ENCODE data around the gene TST.
"Not testable (repeated sequence)": the region's sequence is repeated elsewhere in the genome, so short reads cannot be mapped to it uniquely, and the experiment has no call there.

Gene TST

GRCh38 chr22:37012262-37012904 lies 6.9 kb downstream of the TST start:
- DNase-seq = no peak

- DNase-seq = no peak
Measured at GRCh38 chr22:37011472-37011871, 7.8 kb downstream of the TST start.

- DNase-seq = no peak
Measured at GRCh38 chr22:37010976-37011375, 8.3 kb downstream of the TST start.

- no peak for DNase-seq
Measured at GRCh38 chr22:37010174-37010573, 9.1 kb downstream of the TST start.

GRCh38 chr22:37009490-37009889 lies 9.8 kb downstream of the TST start:
- DNase-seq = no peak

GRCh38 chr22:37008365-37008764 lies 10.9 kb downstream of the TST start:
- DNase-seq = no peak

- DNase-seq = no peak
Measured at GRCh38 chr22:37007651-37008050, 11.6 kb downstream of the TST start.

GRCh38 chr22:37002633-37003032 lies 16.6 kb downstream of the TST start:
- no peak for DNase-seq

GRCh38 chr22:37001826-37002225 lies 17.4 kb downstream of the TST start:
- no peak for DNase-seq

GRCh38 chr22:37000676-37001534 lies 18.3 kb downstream of the TST start:
- DNase-seq = no peak

GRCh38 chr22:36999463-36999862 lies 19.8 kb downstream of the TST start:
- DNase-seq = no peak

GRCh38 chr22:36998620-36999351 lies 20.5 kb downstream of the TST start:
- DNase-seq = no peak

- DNase-seq = no peak
Measured at GRCh38 chr22:36997746-36998145, 21.5 kb downstream of the TST start.

GRCh38 chr22:36991206-36991605 lies 28.0 kb downstream of the TST start:
- DNase-seq = no peak

- no peak for DNase-seq
Measured at GRCh38 chr22:36990457-36990856, 28.8 kb downstream of the TST start.

- DNase-seq = not testable (repeated sequence)
Measured at GRCh38 chr22:36989012-36989411, 30.2 kb downstream of the TST start.

GRCh38 chr22:36988075-36988832 lies 31.0 kb downstream of the TST start:
- no peak for DNase-seq

GRCh38 chr22:36986242-36986821 lies 32.9 kb downstream of the TST start:
- DNase-seq = peak; percentile 22

GRCh38 chr22:36985211-36985889 lies 33.9 kb downstream of the TST start:
- no peak for DNase-seq

GRCh38 chr22:36982136-36982535 lies 37.1 kb downstream of the TST start:
- no peak for DNase-seq

GRCh38 chr22:36981247-36981775 lies 37.9 kb downstream of the TST start:
- no peak for DNase-seq

All from CD4-positive, alpha-beta T cell treated with Interleukin-21 for 1 hour (primary cell).